Muscle layer of duodenum (tissue), 2 donors: ENCODE results near the gene RANGAP1.
A peak's percentile ranks its signal among the peaks of the same experiment; 100 is the strongest.

Experiments
- H3K27ac ChIP-seq: one replicate; pipeline ENCODE4 v1.7.0; 2013; ENCODE audit warnings: mild to moderate bottlenecking, low read length
- H3K27me3 ChIP-seq: one replicate; pipeline ENCODE4 v1.7.0; 2013; ENCODE audit warnings: low read depth, mild to moderate bottlenecking, control low read depth, low read length
- H3K36me3 ChIP-seq, 2 donors: one replicate each; pipeline ENCODE4 v1.7.0; 2013; ENCODE audit warnings: low read length in 2 of 2, control low read depth in 1 of 2, mild to moderate bottlenecking in 1 of 2; ENCODE audit not compliant: insufficient read depth in 2 of 2, control insufficient read depth in 1 of 2
- H3K4me1 ChIP-seq, 2 donors: one replicate each; pipeline ENCODE4 v1.7.0; 2013; ENCODE audit warnings: low read length in 2 of 2, mild to moderate bottlenecking in 2 of 2, control low read depth in 1 of 2, moderate library complexity in 1 of 2; ENCODE audit not compliant: insufficient read depth in 2 of 2, control insufficient read depth in 1 of 2
- H3K4me3 ChIP-seq, 2 donors: one replicate each; pipeline ENCODE4 v1.7.0; 2013; ENCODE audit warnings: low read length in 2 of 2, low read depth in 1 of 2, mild to moderate bottlenecking in 1 of 2
- H3K9me3 ChIP-seq, 2 donors: one replicate each; pipeline ENCODE4 v1.7.0; 2013; ENCODE audit warnings: low read length in 2 of 2, control low read depth in 1 of 2, mild to moderate bottlenecking in 1 of 2; ENCODE audit not compliant: control insufficient read depth in 1 of 2
- donor health status: healthy.

Gene RANGAP1

GRCh38 chr22:41285820-41286638 is at the start of gene RANGAP1:
RANGAP1 (minus strand) TSS chr22:41286187; CDS start chr22:41281044, 5,143 bp downstream.
- H3K9me3 ChIP-seq: no peaks in the 10 kb centered on the region
- peak within 1 kb of the TSS; percentile 92 for H3K27ac ChIP-seq
- H3K4me1 ChIP-seq: peaks cover 0 to 19% of the 10 kb centered on the region in 2 donors
- peak within 1 kb of the TSS; percentile 93 to 100 for H3K4me3 ChIP-seq
- H3K36me3 ChIP-seq: peaks cover 10% of the 10 kb centered on the region in 2 donors
- H3K27me3 ChIP-seq: no peaks in the 10 kb centered on the region

- no peak overlapping the region for H3K4me3 ChIP-seq
- no peaks in the 10 kb centered on the region for H3K4me1 ChIP-seq
- peaks cover 11 to 64% of the 10 kb centered on the region in 2 donors for H3K36me3 ChIP-seq
- no peaks in the 10 kb centered on the region for H3K27me3 ChIP-seq
- H3K27ac ChIP-seq: no peak overlapping the region
- no peaks in the 10 kb centered on the region for H3K9me3 ChIP-seq
These were observed 49.1 kb upstream of the RANGAP1 start for GRCh38 chr22:41334951-41335635.

- no peaks in the 10 kb centered on the region for H3K9me3 ChIP-seq
- no peaks in the 10 kb centered on the region for H3K27me3 ChIP-seq
These were observed 48.2 kb upstream of the RANGAP1 start for GRCh38 chr22:41334215-41334614.

GRCh38 chr22:41333806-41334205 is 47.8 kb upstream of the RANGAP1 start:
- Histone ChIP-seq H3K27me3 (no peaks in the 10 kb centered on the region), H3K36me3 (peaks cover 14 to 57% of the 10 kb centered on the region in 2 donors), H3K4me1 (no peaks in the 10 kb centered on the region), H3K4me3 (no peak overlapping the region), H3K27ac (no peak overlapping the region), H3K9me3 (no peaks in the 10 kb centered on the region)

More at GRCh38 chr22:41334215-41334614, 48.2 kb upstream of the RANGAP1 start:
- Histone ChIP-seq H3K4me3 (no peak overlapping the region), H3K4me1 (no peaks in the 10 kb centered on the region), H3K36me3 (peaks cover 14 to 61% of the 10 kb centered on the region in 2 donors), H3K27ac (no peak overlapping the region)

- H3K27ac ChIP-seq: no peak overlapping the region
- no peaks in the 10 kb centered on the region for H3K9me3 ChIP-seq
- H3K4me1 ChIP-seq: no peaks in the 10 kb centered on the region
- no peak overlapping the region for H3K4me3 ChIP-seq
- H3K27me3 ChIP-seq: no peaks in the 10 kb centered on the region
- H3K36me3 ChIP-seq: peaks cover 24 to 64% of the 10 kb centered on the region in 2 donors
These were observed 46.4 kb upstream of the RANGAP1 start for GRCh38 chr22:41332217-41332939.

GRCh38 chr22:41330169-41330568 is 44.2 kb upstream of the RANGAP1 start:
- Histone ChIP-seq H3K27me3 (no peaks in the 10 kb centered on the region), H3K9me3 (no peaks in the 10 kb centered on the region), H3K27ac (no peak overlapping the region), H3K36me3 (peaks cover 35 to 72% of the 10 kb centered on the region in 2 donors), H3K4me1 (no peaks in the 10 kb centered on the region), H3K4me3 (no peak overlapping the region)

GRCh38 chr22:41327124-41327523 is 41.1 kb upstream of the RANGAP1 start:
- Histone ChIP-seq H3K36me3 (peaks cover 31 to 74% of the 10 kb centered on the region in 2 donors), H3K4me1 (no peaks in the 10 kb centered on the region), H3K27ac (no peak overlapping the region), H3K27me3 (no peaks in the 10 kb centered on the region), H3K9me3 (no peaks in the 10 kb centered on the region), H3K4me3 (no peak overlapping the region)

- Histone ChIP-seq H3K4me3 (no peak overlapping the region), H3K27ac (no peak overlapping the region), H3K9me3 (no peaks in the 10 kb centered on the region), H3K27me3 (no peaks in the 10 kb centered on the region), H3K4me1 (no peaks in the 10 kb centered on the region), H3K36me3 (peaks cover 23 to 75% of the 10 kb centered on the region in 2 donors)
These were observed 39.0 kb upstream of the RANGAP1 start for GRCh38 chr22:41324821-41325528.

GRCh38 chr22:41320416-41321240 is 34.6 kb upstream of the RANGAP1 start:
- H3K27me3 ChIP-seq: no peaks in the 10 kb centered on the region
- no peak overlapping the region for H3K4me3 ChIP-seq
- no peaks in the 10 kb centered on the region for H3K9me3 ChIP-seq
- no peaks in the 10 kb centered on the region for H3K4me1 ChIP-seq
- peaks cover 0 to 40% of the 10 kb centered on the region in 2 donors for H3K36me3 ChIP-seq
- no peak overlapping the region for H3K27ac ChIP-seq

- no peak overlapping the region for H3K4me3 ChIP-seq
- no peaks in the 10 kb centered on the region for H3K4me1 ChIP-seq
- H3K27me3 ChIP-seq: no peaks in the 10 kb centered on the region
- H3K27ac ChIP-seq: no peak overlapping the region
- H3K9me3 ChIP-seq: no peaks in the 10 kb centered on the region
- H3K36me3 ChIP-seq: peaks cover 0 to 4% of the 10 kb centered on the region in 2 donors
These were observed 29.6 kb upstream of the RANGAP1 start for GRCh38 chr22:41315586-41315985.
